GM10266 (cell line): ENCODE data around the gene APEX1.

Experiments
- DNase-seq: peaks from one replicate; pipeline ENCODE4 v3.0.0; 2012; ENCODE audit errors: extremely low spot score
- TF ChIP-seq, protein P1 (sequence below): IDR thresholded peaks from 2 replicates; pipeline ENCODE4 v1.5.1; 2012; ENCODE audit warnings: mild to moderate bottlenecking, low read depth; ENCODE audit not compliant: control insufficient read depth, insufficient read depth; ENCODE audit errors: missing control alignments

APEX1 gene

DNA sequence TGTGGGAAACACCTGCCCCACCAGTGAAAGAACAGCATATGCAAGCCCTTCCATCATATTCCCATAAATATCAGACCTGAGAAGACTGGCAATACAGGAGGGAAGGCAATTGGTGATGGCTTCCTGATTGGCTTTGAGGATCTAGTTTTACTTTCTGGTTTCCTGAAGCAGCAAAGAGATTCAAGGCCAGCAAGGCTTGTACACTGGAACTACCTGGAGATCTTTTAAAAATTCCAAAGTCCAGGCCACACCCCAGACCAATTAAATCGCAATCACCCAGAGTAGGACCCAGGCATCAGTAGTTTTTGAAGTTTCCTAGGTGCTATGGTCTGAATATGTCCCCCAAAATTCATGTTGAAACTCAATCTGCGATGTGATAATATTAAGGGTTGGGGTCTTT, 38.8 kb upstream of the APEX1 start:
- TF ChIP-seq, protein P1, sequence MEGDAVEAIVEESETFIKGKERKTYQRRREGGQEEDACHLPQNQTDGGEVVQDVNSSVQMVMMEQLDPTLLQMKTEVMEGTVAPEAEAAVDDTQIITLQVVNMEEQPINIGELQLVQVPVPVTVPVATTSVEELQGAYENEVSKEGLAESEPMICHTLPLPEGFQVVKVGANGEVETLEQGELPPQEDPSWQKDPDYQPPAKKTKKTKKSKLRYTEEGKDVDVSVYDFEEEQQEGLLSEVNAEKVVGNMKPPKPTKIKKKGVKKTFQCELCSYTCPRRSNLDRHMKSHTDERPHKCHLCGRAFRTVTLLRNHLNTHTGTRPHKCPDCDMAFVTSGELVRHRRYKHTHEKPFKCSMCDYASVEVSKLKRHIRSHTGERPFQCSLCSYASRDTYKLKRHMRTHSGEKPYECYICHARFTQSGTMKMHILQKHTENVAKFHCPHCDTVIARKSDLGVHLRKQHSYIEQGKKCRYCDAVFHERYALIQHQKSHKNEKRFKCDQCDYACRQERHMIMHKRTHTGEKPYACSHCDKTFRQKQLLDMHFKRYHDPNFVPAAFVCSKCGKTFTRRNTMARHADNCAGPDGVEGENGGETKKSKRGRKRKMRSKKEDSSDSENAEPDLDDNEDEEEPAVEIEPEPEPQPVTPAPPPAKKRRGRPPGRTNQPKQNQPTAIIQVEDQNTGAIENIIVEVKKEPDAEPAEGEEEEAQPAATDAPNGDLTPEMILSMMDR: no peak

DNA sequence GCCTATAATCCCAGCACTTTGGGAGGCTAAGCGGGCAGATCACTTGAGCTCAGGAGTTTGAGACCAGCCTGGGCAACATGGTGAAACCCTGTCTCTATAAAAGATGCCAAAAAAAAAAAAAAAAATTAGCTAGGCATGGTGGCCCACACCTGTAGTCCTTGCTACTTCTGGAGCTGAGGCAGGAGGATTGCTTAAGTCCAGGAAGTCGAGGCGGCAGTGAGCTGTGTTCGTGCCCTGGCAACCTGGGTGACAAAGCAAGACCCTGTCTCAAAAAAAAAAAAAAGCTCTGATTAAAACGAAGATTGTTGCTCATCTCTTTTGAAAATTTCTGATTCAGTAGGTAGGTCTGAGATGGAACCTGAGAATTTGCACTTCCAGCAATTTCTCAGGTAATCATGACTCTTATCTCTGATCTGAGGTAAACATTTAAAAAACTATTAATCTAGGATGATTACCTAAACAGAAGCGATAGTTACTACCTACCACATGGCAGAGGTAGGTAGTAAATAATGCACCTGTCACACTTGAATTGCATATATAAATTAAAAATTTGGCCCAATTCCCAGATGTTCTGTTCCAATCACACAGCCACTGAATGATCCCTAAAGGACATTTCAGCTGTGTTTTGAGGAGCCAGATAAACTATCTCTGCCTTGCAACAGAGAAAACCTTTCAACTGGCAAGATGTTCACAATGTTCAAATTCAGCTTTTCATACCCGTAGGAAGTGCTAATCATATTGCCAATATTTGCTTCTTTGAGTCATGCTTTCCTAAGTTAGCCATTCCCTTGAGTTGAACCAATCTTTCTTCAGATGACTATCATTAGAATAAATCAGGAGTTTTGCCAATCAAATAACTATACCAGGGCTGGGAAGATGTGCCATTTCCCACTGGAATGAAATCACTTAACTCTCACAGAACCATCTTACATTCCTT, 37.5 kb upstream of the APEX1 start:
- TF ChIP-seq, protein P1: no peak
- DNase-seq: no peak

More for the DNA sequence above, 38.8 kb upstream of the APEX1 start:
- no peak for DNase-seq

DNA sequence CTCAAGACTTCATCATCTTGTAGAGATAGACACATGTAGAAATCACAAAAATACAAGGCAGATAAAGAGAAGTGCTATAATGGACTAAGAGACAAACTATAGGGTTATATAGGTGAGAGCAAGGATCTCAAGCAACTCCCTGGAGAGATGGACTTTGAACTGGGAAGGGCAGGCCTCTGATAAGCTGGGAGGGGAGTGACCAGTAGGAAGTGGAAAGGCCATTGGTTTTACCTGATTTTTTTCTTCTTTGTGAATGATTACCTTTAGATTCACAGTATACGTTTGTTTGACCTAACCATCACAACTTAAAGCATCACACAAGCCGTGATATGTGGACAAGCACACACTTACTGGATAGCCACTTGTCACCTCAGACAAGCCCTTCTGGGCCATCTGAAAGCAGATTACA, 36.5 kb upstream of the APEX1 start:
- TF ChIP-seq, protein P1: no peak

GRCh38 chr14:20419419-20419818, 35.6 kb upstream of the APEX1 start:
- no peak for DNase-seq
- TF ChIP-seq, protein P1: no peak

More for the DNA sequence above, 36.5 kb upstream of the APEX1 start:
- DNase-seq: no peak

GRCh38 chr14:20421267-20421666, 33.8 kb upstream of the APEX1 start:
- DNase-seq: no peak
- TF ChIP-seq, protein P1: no peak

GRCh38 chr14:20422886-20423285, 32.1 kb upstream of the APEX1 start:
- DNase-seq: no peak
- TF ChIP-seq, protein P1: no peak

DNA sequence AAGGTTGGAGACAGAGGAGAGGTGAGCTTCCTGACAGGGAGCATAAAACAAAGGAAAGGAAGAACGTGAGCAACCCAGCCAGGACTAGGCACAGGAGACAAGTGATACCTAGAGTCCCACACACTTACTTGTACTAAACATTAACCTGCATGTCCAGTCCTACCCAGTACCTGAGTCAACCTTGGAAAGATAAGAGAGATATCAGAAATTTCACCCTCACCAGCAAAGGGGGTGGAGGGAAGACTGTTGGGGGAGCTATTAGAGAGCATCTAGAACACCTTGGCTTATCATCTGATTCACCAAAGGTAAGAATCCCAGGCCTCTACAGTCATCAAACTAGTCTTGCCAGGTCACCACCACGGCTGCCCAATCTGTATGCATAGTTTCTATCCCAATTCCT, 30.2 kb upstream of the APEX1 start:
- DNase-seq: no peak
- TF ChIP-seq, protein P1: no peak
